ENCODE measurements around the gene DNAH14. TPM values are rescaled to one million over a fixed set of nuclear protein-coding genes. Genes with fewer than 3 reads are reported as not detected.
"Not testable (repeated sequence)": the region's sequence is repeated elsewhere in the genome, so short reads cannot be mapped to it uniquely, and the experiment has no call there.

Gene DNAH14
- total RNA-seq, 1 experiment from 2014 or later = 77.2 TPM

GRCh38 chr1:224901087-224901810 is 28.2 kb upstream of the DNAH14 start:
- Histone ChIP-seq H3K36me3 (no peaks in the 10 kb centered on the region), H3K4me3 (no peak overlapping the region), H3K27ac (peak overlapping the region; percentile 44), H3K9me3 (replicated peaks) (no peaks in the 10 kb centered on the region), H3K4me1 (peaks cover 16% of the 10 kb centered on the region), H3K27me3 (no peaks in the 10 kb centered on the region)
- DNase-seq = peak in 1 of 2 experiments; percentile 35

GRCh38 chr1:224903955-224904354 is 25.5 kb upstream of the DNAH14 start:
- H3K36me3 ChIP-seq = no peaks in the 10 kb centered on the region
- H3K9me3 ChIP-seq (replicated peaks) = no peaks in the 10 kb centered on the region; the same call in 1 of the 2 replicates
- H3K4me3 ChIP-seq = no peak overlapping the region
- no peak overlapping the region for H3K27ac ChIP-seq
- H3K4me1 ChIP-seq = peaks cover 16% of the 10 kb centered on the region
- no peaks in the 10 kb centered on the region for H3K27me3 ChIP-seq
- no peak for DNase-seq

- no peaks in the 10 kb centered on the region for H3K36me3 ChIP-seq
Measured at GRCh38 chr1:224906340-224906739, 23.1 kb upstream of the DNAH14 start.

GRCh38 chr1:224911217-224911616 is 18.3 kb upstream of the DNAH14 start:
- no peaks in the 10 kb centered on the region for H3K27me3 ChIP-seq
- no peaks in the 10 kb centered on the region for H3K36me3 ChIP-seq
- no peaks in the 10 kb centered on the region for H3K4me1 ChIP-seq
- DNase-seq = no peak
- peaks cover 14% of the 10 kb centered on the region for H3K9me3 ChIP-seq (replicated peaks)
- no peak overlapping the region for H3K27ac ChIP-seq
- H3K4me3 ChIP-seq = no peak overlapping the region

More at GRCh38 chr1:224906340-224906739, 23.1 kb upstream of the DNAH14 start:
- peaks cover 4% of the 10 kb centered on the region; the same call in 1 of the 2 replicates for H3K9me3 ChIP-seq (replicated peaks)
- H3K4me1 ChIP-seq = no peaks in the 10 kb centered on the region; the same call in 1 of the 2 replicates
- H3K27me3 ChIP-seq = no peaks in the 10 kb centered on the region
- H3K27ac ChIP-seq = no peak overlapping the region
- H3K4me3 ChIP-seq = no peak overlapping the region
- DNase-seq = no peak

GRCh38 chr1:224914292-224914900 is 15.1 kb upstream of the DNAH14 start:
- Histone ChIP-seq H3K4me1 (no peaks in the 10 kb centered on the region), H3K27me3 (no peaks in the 10 kb centered on the region), H3K4me3 (no peak overlapping the region), H3K27ac (no peak overlapping the region), H3K9me3 (replicated peaks) (peaks cover 14% of the 10 kb centered on the region; the same call in 1 of the 2 replicates), H3K36me3 (no peaks in the 10 kb centered on the region)
- no peak for DNase-seq

GRCh38 chr1:224919508-224919907 is 10.0 kb upstream of the DNAH14 start:
- Histone ChIP-seq H3K27me3 (0 out of 2 replicates have a peak, but pooled peaks cover 3% of the 10 kb centered on the region), H3K36me3 (no peaks in the 10 kb centered on the region), H3K9me3 (replicated peaks) (peaks cover 5% of the 10 kb centered on the region; the same call in 1 of the 2 replicates), H3K4me1 (no peaks in the 10 kb centered on the region), H3K27ac (no peak overlapping the region), H3K4me3 (no peak overlapping the region)
- no peak for DNase-seq

- Histone ChIP-seq H3K36me3 (no peaks in the 10 kb centered on the region), H3K27me3 (0 out of 2 replicates have a peak, but pooled peaks cover 3% of the 10 kb centered on the region), H3K4me3 (no peak overlapping the region), H3K4me1 (no peaks in the 10 kb centered on the region), H3K27ac (no peak overlapping the region), H3K9me3 (replicated peaks) (no peaks in the 10 kb centered on the region)
- no peak for DNase-seq
Measured at GRCh38 chr1:224920930-224921329, 8.5 kb upstream of the DNAH14 start.

- Histone ChIP-seq H3K27me3 (0 out of 2 replicates have a peak, but pooled peaks cover 3% of the 10 kb centered on the region), H3K27ac (no peak overlapping the region), H3K4me1 (no peaks in the 10 kb centered on the region), H3K4me3 (no peak overlapping the region), H3K36me3 (no peaks in the 10 kb centered on the region), H3K9me3 (replicated peaks) (no peaks in the 10 kb centered on the region)
- no peak for DNase-seq
Measured at GRCh38 chr1:224921354-224921753, 8.1 kb upstream of the DNAH14 start.

GRCh38 chr1:224922404-224923164 is 6.9 kb upstream of the DNAH14 start:
- Histone ChIP-seq H3K9me3 (replicated peaks) (no peaks in the 10 kb centered on the region), H3K4me1 (no peaks in the 10 kb centered on the region), H3K27me3 (0 out of 2 replicates have a peak, but pooled peaks cover 3% of the 10 kb centered on the region), H3K36me3 (no peaks in the 10 kb centered on the region), H3K27ac (no peak overlapping the region), H3K4me3 (no peak overlapping the region)
- peak in 1 of 2 experiments; percentile 55 for DNase-seq

GRCh38 chr1:224923726-224924125 is 5.7 kb upstream of the DNAH14 start:
- no peak for DNase-seq
- Histone ChIP-seq H3K27me3 (0 out of 2 replicates have a peak, but pooled peaks cover 3% of the 10 kb centered on the region), H3K4me3 (no peak overlapping the region), H3K4me1 (no peaks in the 10 kb centered on the region), H3K36me3 (no peaks in the 10 kb centered on the region), H3K27ac (no peak overlapping the region), H3K9me3 (replicated peaks) (no peaks in the 10 kb centered on the region)

- not testable (repeated sequence) for H3K36me3 ChIP-seq, H3K27me3 ChIP-seq, H3K27ac ChIP-seq, H3K4me3 ChIP-seq, H3K4me1 ChIP-seq, DNase-seq
- H3K9me3 ChIP-seq (replicated peaks) = peaks cover 11% of the 10 kb centered on the region
Measured at GRCh38 chr1:224927631-224928030, 1.8 kb upstream of the DNAH14 start.

GRCh38 chr1:224928906-224929305 is 569 bp upstream of the DNAH14 start:
- Histone ChIP-seq H3K4me3 (peak overlapping the region; percentile 79), H3K36me3 (no peaks in the 10 kb centered on the region; the same call in 1 of the 2 replicates), H3K27me3 (no peaks in the 10 kb centered on the region), H3K9me3 (replicated peaks) (peaks cover 24% of the 10 kb centered on the region), H3K27ac (no peak overlapping the region), H3K4me1 (no peaks in the 10 kb centered on the region)
- no peak for DNase-seq

- no peak overlapping the region for H3K4me3 ChIP-seq
- no peaks in the 10 kb centered on the region for H3K4me1 ChIP-seq
- peaks cover 32% of the 10 kb centered on the region for H3K9me3 ChIP-seq (replicated peaks)
- no peaks in the 10 kb centered on the region; the same call in 1 of the 2 replicates for H3K36me3 ChIP-seq
- H3K27ac ChIP-seq = no peak overlapping the region
- DNase-seq = no peak
- H3K27me3 ChIP-seq = no peaks in the 10 kb centered on the region
Measured at GRCh38 chr1:224931605-224932004, 2.1 kb downstream of the DNAH14 start.

GRCh38 chr1:224932607-224933249 is 3.3 kb downstream of the DNAH14 start:
- Histone ChIP-seq H3K27ac (no peak overlapping the region), H3K4me3 (no peak overlapping the region), H3K36me3 (no peaks in the 10 kb centered on the region; the same call in 1 of the 2 replicates), H3K4me1 (no peaks in the 10 kb centered on the region), H3K9me3 (replicated peaks) (peaks cover 32% of the 10 kb centered on the region), H3K27me3 (no peaks in the 10 kb centered on the region)
- no peak for DNase-seq
